Natural killer cell treated with Interleukin-12 subunit alpha and Interleukin-12 subunit beta and Interleukin-15 and Interleukin-18, amount 100 ng/mL, for 72 hours (primary cell): Measurements from ENCODE around the gene MLLT6. TPM values are rescaled to one million over a fixed set of nuclear protein-coding genes. Genes with fewer than 3 reads are reported as not detected.

ENCODE experiments used
- ATAC-seq, 2 donors: fragments of 150-1000 bp; cut with Tn5 transposase in 1 of 2; sonication (Bioruptor Pico), chemical (Tn5 transposase) in 1 of 2; 2 replicates each; pipeline ENCODE4 v1.10.0; 2021
- DNase-seq: peaks from one replicate; pipeline ENCODE4 v3.0.0; 2022; ENCODE audit warnings: low spot score
- H3K27ac Mint-ChIP-seq, 2 donors: 1 replicate in 1 of 2; 2 replicates in 1 of 2; pipeline ENCODE4 v1.8.0; 2022; ENCODE audit warnings: mixed read lengths in 2 of 2, mild to moderate bottlenecking in 1 of 2, moderate library complexity in 1 of 2
- H3K27me3 Mint-ChIP-seq, 2 donors: 1 replicate in 1 of 2; 2 replicates in 1 of 2; pipeline ENCODE4 v1.8.0; 2022; ENCODE audit warnings: mixed read lengths in 2 of 2
- H3K36me3 Mint-ChIP-seq: one replicate; pipeline ENCODE4 v1.8.0; 2022; ENCODE audit warnings: mixed read lengths
- H3K4me1 Mint-ChIP-seq, 2 donors: 1 replicate in 1 of 2; 2 replicates in 1 of 2; pipeline ENCODE4 v1.8.0; 2022; ENCODE audit warnings: low read depth in 2 of 2, mixed read lengths in 2 of 2, mild to moderate bottlenecking in 1 of 2
- H3K4me3 Mint-ChIP-seq: one replicate; pipeline ENCODE4 v1.8.0; 2022; ENCODE audit warnings: mixed read lengths
- H3K9me3 Mint-ChIP-seq: 2 replicates; pipeline ENCODE4 v1.8.0; 2022; ENCODE audit warnings: mixed read lengths
- total RNA-seq, 2 donors: library from RNA; stranded (reverse); gene quantifications; one replicate each; pipeline ENCODE4 v1.2.3, GENCODE V29; 2022

Gene MLLT6
- total RNA-seq, 2 donors from 2014 or later: 319 to 324 TPM

DNA sequence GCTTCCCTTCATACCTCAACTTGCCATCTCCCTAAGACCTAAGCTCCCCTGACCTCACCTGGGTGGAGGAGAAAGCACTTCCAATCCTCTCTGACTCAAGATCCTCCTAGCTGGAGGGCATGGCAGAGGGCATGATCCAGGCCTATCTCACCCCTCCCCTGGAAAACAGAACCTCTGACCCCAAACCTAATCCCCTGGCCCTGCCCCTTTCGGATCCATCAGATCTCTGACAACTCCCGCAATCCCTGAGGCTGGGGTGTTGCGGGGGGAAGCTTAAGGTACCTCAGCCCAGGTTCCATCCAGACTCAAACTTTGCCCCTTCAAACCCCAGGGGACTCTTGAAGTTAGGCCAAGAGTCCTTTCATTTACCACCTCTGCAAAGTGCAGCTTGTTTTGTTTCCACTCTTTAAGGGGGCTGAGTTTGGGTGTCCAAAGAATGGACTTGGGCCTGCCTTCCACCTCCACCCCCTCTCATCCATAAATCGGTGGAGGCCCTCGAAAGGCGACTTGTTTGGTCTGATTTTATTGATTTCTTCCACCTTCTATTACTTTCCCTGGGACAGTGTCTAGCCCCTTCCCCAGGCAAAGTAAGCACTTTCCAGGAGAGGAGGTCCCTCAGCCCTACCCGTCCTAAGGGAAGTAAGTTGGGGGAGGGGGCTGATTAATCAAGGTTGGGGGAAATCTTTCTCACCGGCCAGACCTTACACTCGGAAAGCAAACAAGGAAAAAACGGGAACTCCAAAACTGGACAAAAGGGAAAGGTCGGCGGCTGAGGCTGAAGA lies 32.9 kb upstream of the MLLT6 start:
- no peak for DNase-seq
- H3K9me3 Mint-ChIP-seq: no peaks in the 10 kb centered on the region
- no peak for ATAC-seq
- no peaks in the 10 kb centered on the region for H3K36me3 Mint-ChIP-seq
- H3K27me3 Mint-ChIP-seq: peaks cover 30 to 43% of the 10 kb centered on the region in 2 donors
- peak overlapping the region; percentile 50 for H3K4me3 Mint-ChIP-seq
- H3K4me1 Mint-ChIP-seq: peaks cover 33 to 47% of the 10 kb centered on the region in 2 donors
- H3K27ac Mint-ChIP-seq: peak overlapping the region; percentile 18 to 62

DNA sequence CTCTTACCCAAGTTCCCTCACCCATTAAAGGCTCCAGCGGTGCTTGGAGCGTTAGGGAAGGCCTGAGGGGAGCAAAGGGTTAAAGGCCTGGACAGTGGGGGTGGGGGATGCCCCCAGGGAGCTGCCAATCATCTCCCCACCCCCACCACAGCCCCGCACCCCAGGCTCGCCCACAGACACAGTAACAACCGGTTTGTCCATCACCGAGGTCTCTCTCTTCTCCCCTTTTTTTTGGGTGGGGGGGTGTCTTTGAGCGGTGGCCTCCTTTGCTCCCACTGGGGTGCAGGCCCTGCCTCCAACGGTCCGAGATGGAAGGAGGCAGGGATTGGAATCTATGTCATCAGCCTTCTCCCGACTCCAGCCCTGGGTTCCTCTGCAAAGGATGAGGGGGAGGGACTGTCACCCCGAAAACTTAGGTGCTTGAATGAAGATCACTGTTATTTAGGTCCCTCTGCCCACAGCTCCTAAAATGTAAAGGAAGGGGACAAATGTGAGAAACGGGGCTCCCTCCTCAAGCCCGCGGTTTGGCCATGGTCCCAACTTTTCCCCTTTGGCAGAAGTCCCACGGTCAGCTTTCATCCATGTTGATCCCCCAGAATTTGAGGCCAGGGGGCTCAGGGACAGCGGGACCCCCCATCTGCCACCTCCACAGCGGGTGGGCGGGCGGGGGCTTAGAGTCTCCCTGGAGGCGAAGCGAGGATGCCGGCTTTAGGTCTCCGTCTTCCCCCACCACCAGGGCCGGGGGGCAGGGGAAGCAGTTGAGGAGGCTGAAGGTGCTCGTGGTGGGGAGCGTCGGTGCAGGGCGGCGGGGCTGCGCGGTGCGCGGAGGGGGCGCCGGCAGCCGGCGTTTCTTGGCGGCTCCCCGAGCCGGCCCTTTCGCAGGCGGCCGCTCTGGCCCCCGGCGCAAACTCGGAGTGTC lies 32.0 kb upstream of the MLLT6 start:
- peaks cover 28 to 48% of the 10 kb centered on the region in 2 donors for H3K4me1 Mint-ChIP-seq
- H3K27ac Mint-ChIP-seq: no peak overlapping the region
- no peak for ATAC-seq
- H3K9me3 Mint-ChIP-seq: no peaks in the 10 kb centered on the region
- peak overlapping the region; percentile 36 for H3K4me3 Mint-ChIP-seq
- no peaks in the 10 kb centered on the region for H3K36me3 Mint-ChIP-seq
- no peak for DNase-seq
- peaks cover 26 to 34% of the 10 kb centered on the region in 2 donors for H3K27me3 Mint-ChIP-seq

DNA sequence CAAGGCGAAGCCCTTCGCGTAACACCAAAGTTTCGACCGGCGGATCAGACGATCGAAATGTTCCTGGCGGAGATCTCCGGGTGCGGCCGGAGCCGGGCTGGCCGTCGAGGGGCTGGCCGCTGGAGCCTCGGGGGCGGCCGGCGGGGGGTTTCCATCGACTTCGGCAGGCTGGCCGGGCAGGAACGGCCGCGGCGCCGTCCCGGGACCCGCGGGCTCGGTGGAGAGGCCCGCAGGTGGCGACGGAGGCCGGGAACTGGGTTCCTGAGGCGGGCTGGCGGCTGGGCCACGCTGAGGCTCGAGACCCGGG lies 31.4 kb upstream of the MLLT6 start:
- no peak for DNase-seq
- Mint-ChIP-seq H3K9me3 (no peaks in the 10 kb centered on the region), H3K27me3 (peaks cover 21 to 28% of the 10 kb centered on the region in 2 donors), H3K4me1 (peaks cover 28 to 48% of the 10 kb centered on the region in 2 donors), H3K36me3 (no peaks in the 10 kb centered on the region), H3K27ac (no peak overlapping the region), H3K4me3 (peak overlapping the region; percentile 36)
- ATAC-seq: no peak

DNA sequence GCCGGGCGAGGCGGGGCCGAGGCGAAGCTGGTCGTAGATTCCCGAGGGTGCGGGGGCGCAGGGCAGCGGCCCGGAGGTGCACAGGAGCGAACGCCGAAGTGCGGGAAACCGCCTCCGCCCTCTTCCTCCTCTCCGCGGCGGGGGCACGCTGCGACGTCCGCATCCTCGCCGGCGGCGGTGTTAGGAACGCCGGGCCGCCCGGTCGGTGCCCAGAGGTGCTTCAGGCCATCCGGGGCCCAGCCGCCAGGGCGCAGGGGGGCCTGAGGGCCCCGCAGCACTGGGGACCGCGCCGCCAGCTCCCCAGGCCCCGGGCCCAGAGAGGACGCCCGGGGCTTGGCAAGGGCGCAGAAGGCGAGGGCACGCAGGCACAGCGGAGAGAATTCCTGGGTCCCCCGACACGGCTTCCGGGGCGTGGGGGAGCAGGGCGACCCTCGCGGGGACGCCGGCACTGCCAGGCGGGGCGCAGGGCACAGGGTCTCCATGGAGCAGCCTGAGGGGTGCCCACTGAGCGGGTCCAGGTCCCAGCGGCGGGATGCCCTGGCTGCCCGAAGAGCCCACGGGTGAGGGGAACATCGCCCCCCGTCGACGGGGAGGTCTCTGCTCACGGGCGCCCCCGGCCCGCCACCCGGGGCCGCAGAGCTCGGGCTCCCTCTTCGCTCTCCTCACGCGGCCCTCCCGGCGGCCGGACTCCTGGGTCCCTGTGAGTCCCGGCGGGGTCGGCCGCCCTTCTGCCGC lies 30.9 kb upstream of the MLLT6 start:
- H3K9me3 Mint-ChIP-seq: no peaks in the 10 kb centered on the region
- H3K4me1 Mint-ChIP-seq: peaks cover 28 to 43% of the 10 kb centered on the region in 2 donors
- H3K4me3 Mint-ChIP-seq: no peak overlapping the region
- DNase-seq (peak; percentile 65), ATAC-seq (peak; percentile 26 to 27)
- H3K27ac Mint-ChIP-seq: no peak overlapping the region
- H3K36me3 Mint-ChIP-seq: no peaks in the 10 kb centered on the region
- peaks cover 16 to 23% of the 10 kb centered on the region in 2 donors for H3K27me3 Mint-ChIP-seq

DNA sequence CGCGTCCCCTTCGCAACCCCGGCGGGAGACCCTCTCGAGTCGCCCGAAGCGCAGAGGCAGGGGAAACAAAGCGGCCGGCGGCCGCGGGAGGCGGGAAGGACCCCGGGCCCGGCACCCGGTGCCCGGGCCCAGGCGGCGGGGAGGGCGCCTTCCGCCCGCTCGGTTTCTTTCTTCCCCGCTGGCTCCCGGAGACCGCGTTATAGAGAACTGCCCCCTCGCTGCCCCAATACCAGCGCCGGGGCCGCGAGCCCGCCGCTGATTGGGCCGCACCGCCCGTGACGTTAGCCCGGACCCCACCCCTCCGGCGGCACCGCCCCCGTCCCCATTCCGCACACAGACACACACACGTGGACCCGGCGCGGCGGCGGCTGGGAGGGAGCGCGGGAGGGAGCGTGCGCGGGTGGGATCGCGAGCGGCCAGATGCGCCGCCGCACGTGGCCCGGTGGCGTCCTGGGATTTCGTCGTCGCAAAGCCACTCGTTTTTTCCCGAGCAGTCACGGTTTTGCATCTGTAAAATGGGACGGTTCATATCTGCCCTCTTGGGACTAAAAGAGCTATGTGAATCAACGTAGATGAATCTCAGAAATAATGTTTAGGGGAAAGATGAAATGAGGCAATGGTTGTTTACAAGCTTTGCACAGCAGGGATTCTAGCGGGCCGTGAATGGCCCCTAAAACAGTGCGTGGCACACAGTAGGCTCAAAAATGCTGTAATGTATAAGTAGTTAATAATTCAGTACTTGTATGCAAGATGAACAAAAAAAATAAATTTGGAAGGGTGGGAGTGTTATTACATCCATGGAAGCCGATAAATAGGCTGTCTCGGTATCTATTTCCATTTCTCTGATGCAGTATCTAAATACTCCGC lies 30.1 kb upstream of the MLLT6 start, which contains the start of gene EPOP:
Gene EPOP, minus strand, starts transcription at position 209 of the 867 bp plus-strand sequence. CDS start 462 bp downstream, outside the sequence.
- Mint-ChIP-seq H3K27me3 (peaks cover 9 to 15% of the 10 kb centered on the region in 2 donors), H3K4me3 (peak within 1 kb of the TSS; percentile 56), H3K9me3 (no peaks in the 10 kb centered on the region), H3K36me3 (no peaks in the 10 kb centered on the region), H3K27ac (peak within 1 kb of the TSS; percentile 38 to 88), H3K4me1 (peaks cover 28 to 39% of the 10 kb centered on the region in 2 donors)
- ATAC-seq (peak; percentile 93 to 98), DNase-seq (peak; percentile 95)

DNA sequence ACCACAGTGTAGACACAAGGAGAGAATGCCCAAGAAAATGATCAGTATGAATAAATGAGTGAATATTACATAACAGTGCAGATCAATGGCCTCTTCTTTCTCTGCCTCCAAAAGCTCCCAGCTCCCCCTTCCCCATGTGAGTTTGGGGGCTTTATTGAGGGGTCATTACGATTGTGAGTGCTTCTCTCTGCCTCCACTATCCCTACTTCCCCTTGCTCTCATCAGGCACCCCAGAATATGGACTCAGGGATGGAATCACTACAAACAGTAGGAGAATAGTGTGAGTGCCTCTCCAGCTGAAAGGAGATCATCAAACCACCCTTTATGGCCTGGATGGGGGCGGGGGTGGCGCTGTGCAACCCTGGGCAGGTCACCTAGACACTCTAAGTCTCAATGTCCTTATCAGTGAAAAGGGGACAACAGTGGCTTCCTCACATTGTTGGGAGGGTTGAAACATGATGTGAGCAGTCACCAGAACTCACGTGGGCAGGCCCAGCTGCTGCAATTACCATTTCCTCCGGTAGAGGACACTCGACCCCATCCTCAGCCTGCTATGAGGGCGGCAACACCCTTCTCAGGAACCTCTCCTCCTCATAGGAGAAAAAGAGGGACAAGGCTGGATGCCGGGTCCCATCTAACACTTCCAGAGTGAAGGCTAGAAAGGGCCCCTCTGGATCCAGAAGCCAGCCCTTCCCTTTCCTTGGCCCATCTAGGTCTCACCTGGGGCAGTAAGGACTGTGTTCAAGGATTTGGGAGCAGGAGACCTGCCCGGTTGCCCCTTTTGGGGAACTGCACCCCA lies 28.2 kb upstream of the MLLT6 start:
- DNase-seq: peak; percentile 81
- peak; percentile 61 to 72 for ATAC-seq
- no peaks in the 10 kb centered on the region for H3K36me3 Mint-ChIP-seq
- H3K27ac Mint-ChIP-seq: peak overlapping the region; percentile 38 to 88
- H3K9me3 Mint-ChIP-seq: no peaks in the 10 kb centered on the region
- peaks cover 27 to 33% of the 10 kb centered on the region in 2 donors for H3K4me1 Mint-ChIP-seq
- H3K27me3 Mint-ChIP-seq: peaks cover 2 to 3% of the 10 kb centered on the region in 2 donors
- peak overlapping the region; percentile 56 for H3K4me3 Mint-ChIP-seq

DNA sequence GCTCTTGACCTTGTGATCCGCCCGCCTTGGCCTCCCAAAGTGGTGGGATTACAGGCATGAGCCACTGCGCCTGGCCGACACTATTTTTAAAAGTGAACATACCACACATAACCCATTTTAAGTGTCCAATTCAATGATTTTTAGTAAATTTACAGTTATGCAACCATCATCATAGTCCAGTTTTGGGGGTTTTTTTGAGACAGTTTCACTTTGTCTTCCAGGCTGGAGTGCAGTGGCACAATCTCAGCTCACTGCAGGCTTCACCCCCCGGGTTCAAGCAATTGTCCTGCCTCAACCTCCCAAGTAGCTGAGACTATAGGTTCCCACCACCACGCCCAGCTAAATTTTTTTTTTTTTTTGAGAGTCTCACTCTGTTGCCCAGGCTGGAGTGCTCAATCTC lies 27.3 kb upstream of the MLLT6 start:
- no peaks in the 10 kb centered on the region for H3K36me3 Mint-ChIP-seq
- no peaks in the 10 kb centered on the region for H3K27me3 Mint-ChIP-seq
- H3K9me3 Mint-ChIP-seq: no peaks in the 10 kb centered on the region
- no peak overlapping the region for H3K4me3 Mint-ChIP-seq
- peak overlapping the region in 1 of 2 donors; percentile 88 for H3K27ac Mint-ChIP-seq
- peaks cover 23 to 27% of the 10 kb centered on the region in 2 donors for H3K4me1 Mint-ChIP-seq
- ATAC-seq: no peak
- DNase-seq: no peak

DNA sequence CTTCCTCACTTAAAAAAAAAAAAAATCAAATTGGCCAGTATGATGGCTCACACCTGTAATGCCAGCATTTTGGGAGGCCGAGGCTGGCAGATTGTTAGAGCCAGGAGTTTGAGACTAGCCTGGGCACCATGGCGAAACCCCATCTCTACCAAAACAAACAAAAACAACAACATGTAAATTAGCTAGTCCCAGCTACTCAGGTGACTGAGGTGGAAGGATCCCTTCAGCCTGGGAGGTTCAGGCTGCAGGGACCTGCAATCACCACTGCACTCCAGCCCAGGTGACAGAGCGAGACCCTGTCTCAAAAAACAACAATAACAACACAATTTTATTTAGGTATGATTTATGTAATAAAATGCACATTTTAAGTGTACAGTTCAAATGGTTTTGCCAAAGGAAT lies 24.0 kb upstream of the MLLT6 start:
- ATAC-seq (no peak), DNase-seq (no peak)
- Mint-ChIP-seq H3K9me3 (no peaks in the 10 kb centered on the region), H3K36me3 (no peaks in the 10 kb centered on the region), H3K4me1 (peaks cover 10 to 16% of the 10 kb centered on the region in 2 donors), H3K4me3 (no peak overlapping the region), H3K27me3 (peaks cover 0 to 7% of the 10 kb centered on the region in 2 donors), H3K27ac (no peak overlapping the region)

DNA sequence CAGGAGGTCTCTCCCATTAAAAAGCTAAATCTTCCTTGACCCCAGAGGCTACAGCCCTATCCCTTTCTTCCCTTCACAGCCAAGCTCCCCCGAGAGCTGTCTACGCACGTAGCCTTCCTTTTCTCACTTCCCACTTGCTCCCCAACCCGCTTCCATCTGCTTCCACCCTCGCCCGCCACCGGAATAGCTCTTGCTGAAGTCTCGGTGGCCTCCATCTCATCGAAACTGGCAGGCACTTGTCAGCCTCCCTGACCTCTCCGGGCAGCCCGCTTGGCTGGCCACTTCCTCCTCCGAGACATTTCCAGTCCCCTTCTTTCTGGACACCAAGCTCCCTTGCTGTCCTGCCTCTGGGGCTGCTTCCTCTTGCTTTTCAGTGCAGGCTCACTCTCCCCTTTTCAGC lies 19.6 kb upstream of the MLLT6 start:
- Mint-ChIP-seq H3K9me3 (no peaks in the 10 kb centered on the region), H3K36me3 (no peaks in the 10 kb centered on the region), H3K4me3 (no peak overlapping the region)

DNA sequence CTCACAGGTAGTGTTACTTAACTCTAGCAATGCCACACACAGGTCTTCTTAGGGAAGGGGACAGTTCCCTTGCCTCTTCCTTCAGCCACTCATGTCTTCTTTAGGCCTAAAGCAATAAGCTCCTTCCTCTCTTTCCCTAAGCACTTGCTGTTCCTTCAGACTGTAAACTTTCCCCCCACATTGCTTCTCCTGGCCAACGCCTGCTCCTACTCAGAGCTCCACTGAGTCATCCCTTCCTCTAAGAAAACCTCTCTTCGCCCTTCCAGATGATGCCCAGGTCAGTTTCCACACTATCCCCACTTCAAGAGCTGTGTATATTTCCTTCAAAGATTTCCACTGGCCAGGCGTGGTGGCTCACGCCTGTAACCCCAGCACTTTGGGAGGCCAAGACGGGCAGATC lies 17.8 kb upstream of the MLLT6 start:
- Mint-ChIP-seq H3K27ac (peak overlapping the region in 1 of 2 donors; percentile 15), H3K36me3 (no peaks in the 10 kb centered on the region), H3K27me3 (peaks cover 0 to 7% of the 10 kb centered on the region in 2 donors), H3K9me3 (no peaks in the 10 kb centered on the region), H3K4me3 (no peak overlapping the region), H3K4me1 (peaks cover 5 to 9% of the 10 kb centered on the region in 2 donors)
- ATAC-seq: no peak
- no peak for DNase-seq

More for the DNA sequence above, 19.6 kb upstream of the MLLT6 start:
- peaks cover 0 to 7% of the 10 kb centered on the region in 2 donors for H3K27me3 Mint-ChIP-seq
- no peak for DNase-seq
- peaks cover under 1 to 5% of the 10 kb centered on the region in 2 donors for H3K4me1 Mint-ChIP-seq
- H3K27ac Mint-ChIP-seq: peak overlapping the region in 1 of 2 donors; percentile 64
- no peak for ATAC-seq

DNA sequence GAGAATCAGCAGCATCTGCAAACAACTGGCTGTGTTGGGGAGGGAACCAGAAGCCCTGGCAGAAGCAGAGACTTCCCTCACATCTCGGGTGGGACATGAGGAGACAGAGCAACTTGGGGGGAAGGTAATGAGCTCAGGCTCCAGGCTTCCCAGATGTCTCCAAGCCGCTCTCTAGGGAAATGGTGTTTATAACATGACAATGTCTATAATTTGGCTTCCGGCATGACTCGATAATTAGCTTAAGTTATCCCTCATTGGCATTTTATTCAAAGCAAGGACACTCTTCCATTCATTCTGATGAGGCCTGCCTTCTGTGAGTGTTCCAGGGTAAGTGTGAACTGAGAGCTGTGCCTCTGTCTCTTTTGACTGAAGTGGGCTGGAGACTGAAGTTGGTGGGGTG lies 14.7 kb upstream of the MLLT6 start:
- no peaks in the 10 kb centered on the region for H3K9me3 Mint-ChIP-seq
- DNase-seq: no peak
- H3K36me3 Mint-ChIP-seq: no peaks in the 10 kb centered on the region
- peaks cover 5 to 9% of the 10 kb centered on the region in 2 donors for H3K4me1 Mint-ChIP-seq
- H3K27me3 Mint-ChIP-seq: peaks cover 0 to 7% of the 10 kb centered on the region in 2 donors
- no peak overlapping the region for H3K4me3 Mint-ChIP-seq
- ATAC-seq: no peak
- peak overlapping the region; percentile 14 to 43 for H3K27ac Mint-ChIP-seq

DNA sequence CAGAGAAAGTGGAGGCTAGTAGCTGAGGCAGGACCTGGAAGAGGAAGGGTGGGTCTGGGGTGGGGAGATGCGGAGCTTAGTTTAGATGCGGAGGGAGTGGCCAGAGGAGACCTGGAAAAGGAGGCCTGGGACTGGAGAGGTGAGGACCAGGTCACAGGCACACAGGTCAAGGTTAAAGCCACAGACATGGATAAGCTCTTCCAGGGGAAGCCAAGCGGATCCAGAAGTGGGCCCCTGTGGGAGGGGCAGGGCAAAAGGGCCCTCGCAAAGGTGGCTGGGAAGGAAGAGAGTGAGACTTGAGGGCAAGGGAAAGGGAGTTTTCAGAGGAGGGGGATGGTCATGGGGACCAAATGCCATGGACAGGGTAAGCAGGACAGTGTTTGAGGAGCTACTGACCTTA lies 13.9 kb upstream of the MLLT6 start:
- ATAC-seq (no peak), DNase-seq (no peak)
- peak overlapping the region; percentile 14 to 43 for H3K27ac Mint-ChIP-seq
- peaks cover 5 to 9% of the 10 kb centered on the region in 2 donors for H3K4me1 Mint-ChIP-seq
- H3K4me3 Mint-ChIP-seq: no peak overlapping the region
- H3K36me3 Mint-ChIP-seq: no peaks in the 10 kb centered on the region
- H3K9me3 Mint-ChIP-seq: no peaks in the 10 kb centered on the region
- H3K27me3 Mint-ChIP-seq: no peaks in the 10 kb centered on the region
